GM19240 (cell line): Measurements from ENCODE around the gene S100A2.

ENCODE experiments used
- DNase-seq: peaks from one replicate; pipeline ENCODE4 v3.0.0; 2011; ENCODE audit warnings: low spot score; ENCODE audit not compliant: insufficient read length

The S100A2 gene

GRCh38 chr1:153546796-153547559 lies 18.7 kb downstream of the S100A2 start:
- DNase-seq: no peak

- DNase-seq: no peak
Observed at GRCh38 chr1:153546371-153546770, 19.3 kb downstream of the S100A2 start.

GRCh38 chr1:153545067-153546055 lies 20.3 kb downstream of the S100A2 start, which contains the start of gene S100A4:
S100A4 (minus strand) TSS chr1:153545806; CDS start chr1:153544794, 1,012 bp downstream.
- no peak for DNase-seq

GRCh38 chr1:153544453-153545066 lies 21.1 kb downstream of the S100A2 start:
- no peak for DNase-seq

- no peak for DNase-seq
Observed at GRCh38 chr1:153543736-153544135, 21.9 kb downstream of the S100A2 start.

- no peak for DNase-seq
Observed at GRCh38 chr1:153542956-153543711, 22.5 kb downstream of the S100A2 start.

- DNase-seq: no peak
Observed at GRCh38 chr1:153541641-153542590, 23.7 kb downstream of the S100A2 start.

- no peak for DNase-seq
Observed at GRCh38 chr1:153540394-153541361, 25.0 kb downstream of the S100A2 start, which contains the start of gene S100A5. S100A5 (minus strand) TSS chr1:153540934; CDS start chr1:153540191, 743 bp downstream.

GRCh38 chr1:153539395-153540093 lies 26.1 kb downstream of the S100A2 start:
- no peak for DNase-seq

- no peak for DNase-seq
Observed at GRCh38 chr1:153538315-153538821, 27.3 kb downstream of the S100A2 start.

GRCh38 chr1:153537376-153537730 lies 28.3 kb downstream of the S100A2 start:
- no peak for DNase-seq

- DNase-seq: no peak
Observed at GRCh38 chr1:153536671-153537375, 28.8 kb downstream of the S100A2 start.

GRCh38 chr1:153536012-153536670 lies 29.5 kb downstream of the S100A2 start:
- DNase-seq: no peak

- no peak for DNase-seq
Observed at GRCh38 chr1:153535242-153536011, 30.2 kb downstream of the S100A2 start, which contains the start of gene S100A6. S100A6 (minus strand) TSS chr1:153535991; CDS start chr1:153535339, 652 bp downstream.

GRCh38 chr1:153534925-153535241 lies 30.8 kb downstream of the S100A2 start:
- no peak for DNase-seq
